Measurements from ENCODE around the gene FAM13C.
A peak's percentile ranks its signal among the peaks of the same experiment; 100 is the strongest.

Gene FAM13C

GRCh38 chr10:59362959-59363381 is 621 bp upstream of the FAM13C start:
- H3K9ac ChIP-seq (ENCODE audit: low read depth, low read length): no peak overlapping the region
- H3K27ac ChIP-seq (ENCODE audit: low read depth, low read length): peak overlapping the region; percentile 39
- H3K9me3 ChIP-seq (ENCODE audit: control insufficient read depth, insufficient read depth, low read length): no peaks in the 10 kb centered on the region
- no peaks in the 10 kb centered on the region for H3K36me3 ChIP-seq (ENCODE audit: control insufficient read depth, insufficient read depth, low read length)
- peaks cover 46% of the 10 kb centered on the region for H3K27me3 ChIP-seq (ENCODE audit: control insufficient read depth, insufficient read depth, low read length)
- H3K4me3 ChIP-seq (ENCODE audit: low read depth, low read length): peak overlapping the region; percentile 71
- H3K4me1 ChIP-seq (ENCODE audit: control insufficient read depth, insufficient read depth, low read length): peaks cover 10% of the 10 kb centered on the region

- Histone ChIP-seq H3K9me3 (ENCODE audit: control insufficient read depth, insufficient read depth, low read length) (no peaks in the 10 kb centered on the region), H3K9ac (ENCODE audit: low read depth, low read length) (0 out of 2 replicates have a peak overlapping the region, but pooled peaks have one; percentile 66), H3K4me1 (ENCODE audit: control insufficient read depth, insufficient read depth, low read length) (peaks cover 10% of the 10 kb centered on the region), H3K36me3 (ENCODE audit: control insufficient read depth, insufficient read depth, low read length) (no peaks in the 10 kb centered on the region), H3K27ac (ENCODE audit: low read depth, low read length) (peak overlapping the region; percentile 39), H3K4me3 (ENCODE audit: low read depth, low read length) (peak overlapping the region; percentile 71), H3K27me3 (ENCODE audit: control insufficient read depth, insufficient read depth, low read length) (peaks cover 46% of the 10 kb centered on the region)
Measured at GRCh38 chr10:59361663-59362143, 646 bp downstream of the FAM13C start.

GRCh38 chr10:59360605-59361405 is 1.5 kb downstream of the FAM13C start:
- no peak overlapping the region for H3K4me3 ChIP-seq (ENCODE audit: low read depth, low read length)

GRCh38 chr10:59358576-59358975 is 3.8 kb downstream of the FAM13C start:
- Histone ChIP-seq H3K4me3 (ENCODE audit: low read depth, low read length) (no peak overlapping the region), H3K9ac (ENCODE audit: low read depth, low read length) (no peak overlapping the region), H3K9me3 (ENCODE audit: control insufficient read depth, insufficient read depth, low read length) (no peaks in the 10 kb centered on the region), H3K27ac (ENCODE audit: low read depth, low read length) (no peak overlapping the region), H3K4me1 (ENCODE audit: control insufficient read depth, insufficient read depth, low read length) (peaks cover 8% of the 10 kb centered on the region), H3K27me3 (ENCODE audit: control insufficient read depth, insufficient read depth, low read length) (peaks cover 31% of the 10 kb centered on the region), H3K36me3 (ENCODE audit: control insufficient read depth, insufficient read depth, low read length) (no peaks in the 10 kb centered on the region)

More at GRCh38 chr10:59360605-59361405, 1.5 kb downstream of the FAM13C start:
- Histone ChIP-seq H3K36me3 (ENCODE audit: control insufficient read depth, insufficient read depth, low read length) (no peaks in the 10 kb centered on the region), H3K27me3 (ENCODE audit: control insufficient read depth, insufficient read depth, low read length) (peaks cover 46% of the 10 kb centered on the region), H3K4me1 (ENCODE audit: control insufficient read depth, insufficient read depth, low read length) (peaks cover 10% of the 10 kb centered on the region), H3K9ac (ENCODE audit: low read depth, low read length) (no peak overlapping the region), H3K27ac (ENCODE audit: low read depth, low read length) (no peak overlapping the region), H3K9me3 (ENCODE audit: control insufficient read depth, insufficient read depth, low read length) (no peaks in the 10 kb centered on the region)

GRCh38 chr10:59354434-59354833 is 7.9 kb downstream of the FAM13C start:
- H3K9me3 ChIP-seq (ENCODE audit: control insufficient read depth, insufficient read depth, low read length): no peaks in the 10 kb centered on the region
- no peak overlapping the region for H3K27ac ChIP-seq (ENCODE audit: low read depth, low read length)
- no peaks in the 10 kb centered on the region for H3K27me3 ChIP-seq (ENCODE audit: control insufficient read depth, insufficient read depth, low read length)
- H3K4me3 ChIP-seq (ENCODE audit: low read depth, low read length): no peak overlapping the region
- H3K36me3 ChIP-seq (ENCODE audit: control insufficient read depth, insufficient read depth, low read length): no peaks in the 10 kb centered on the region
- H3K9ac ChIP-seq (ENCODE audit: low read depth, low read length): no peak overlapping the region
- H3K4me1 ChIP-seq (ENCODE audit: control insufficient read depth, insufficient read depth, low read length): no peaks in the 10 kb centered on the region

GRCh38 chr10:59350558-59350957 is 11.8 kb downstream of the FAM13C start:
- H3K36me3 ChIP-seq (ENCODE audit: control insufficient read depth, insufficient read depth, low read length): no peaks in the 10 kb centered on the region

GRCh38 chr10:59346321-59346720 is 16.0 kb downstream of the FAM13C start:
- no peaks in the 10 kb centered on the region for H3K27me3 ChIP-seq (ENCODE audit: control insufficient read depth, insufficient read depth, low read length)
- H3K27ac ChIP-seq (ENCODE audit: low read depth, low read length): no peak overlapping the region
- H3K9me3 ChIP-seq (ENCODE audit: control insufficient read depth, insufficient read depth, low read length): no peaks in the 10 kb centered on the region
- H3K4me1 ChIP-seq (ENCODE audit: control insufficient read depth, insufficient read depth, low read length): no peaks in the 10 kb centered on the region
- H3K9ac ChIP-seq (ENCODE audit: low read depth, low read length): no peak overlapping the region
- no peaks in the 10 kb centered on the region for H3K36me3 ChIP-seq (ENCODE audit: control insufficient read depth, insufficient read depth, low read length)
- H3K4me3 ChIP-seq (ENCODE audit: low read depth, low read length): no peak overlapping the region

More at GRCh38 chr10:59350558-59350957, 11.8 kb downstream of the FAM13C start:
- no peaks in the 10 kb centered on the region for H3K9me3 ChIP-seq (ENCODE audit: control insufficient read depth, insufficient read depth, low read length)
- no peak overlapping the region for H3K9ac ChIP-seq (ENCODE audit: low read depth, low read length)
- no peak overlapping the region for H3K27ac ChIP-seq (ENCODE audit: low read depth, low read length)
- no peaks in the 10 kb centered on the region for H3K4me1 ChIP-seq (ENCODE audit: control insufficient read depth, insufficient read depth, low read length)
- H3K27me3 ChIP-seq (ENCODE audit: control insufficient read depth, insufficient read depth, low read length): no peaks in the 10 kb centered on the region
- no peak overlapping the region for H3K4me3 ChIP-seq (ENCODE audit: low read depth, low read length)

GRCh38 chr10:59342723-59343122 is 19.6 kb downstream of the FAM13C start:
- H3K4me1 ChIP-seq (ENCODE audit: control insufficient read depth, insufficient read depth, low read length): no peaks in the 10 kb centered on the region
- H3K36me3 ChIP-seq (ENCODE audit: control insufficient read depth, insufficient read depth, low read length): no peaks in the 10 kb centered on the region
- H3K9ac ChIP-seq (ENCODE audit: low read depth, low read length): no peak overlapping the region
- no peaks in the 10 kb centered on the region for H3K9me3 ChIP-seq (ENCODE audit: control insufficient read depth, insufficient read depth, low read length)
- H3K27ac ChIP-seq (ENCODE audit: low read depth, low read length): no peak overlapping the region
- H3K4me3 ChIP-seq (ENCODE audit: low read depth, low read length): no peak overlapping the region
- H3K27me3 ChIP-seq (ENCODE audit: control insufficient read depth, insufficient read depth, low read length): peaks cover 28% of the 10 kb centered on the region

- Histone ChIP-seq H3K9ac (ENCODE audit: low read depth, low read length) (no peak overlapping the region), H3K27me3 (ENCODE audit: control insufficient read depth, insufficient read depth, low read length) (peaks cover 33% of the 10 kb centered on the region), H3K9me3 (ENCODE audit: control insufficient read depth, insufficient read depth, low read length) (no peaks in the 10 kb centered on the region), H3K36me3 (ENCODE audit: control insufficient read depth, insufficient read depth, low read length) (no peaks in the 10 kb centered on the region), H3K4me3 (ENCODE audit: low read depth, low read length) (no peak overlapping the region), H3K4me1 (ENCODE audit: control insufficient read depth, insufficient read depth, low read length) (no peaks in the 10 kb centered on the region), H3K27ac (ENCODE audit: low read depth, low read length) (no peak overlapping the region)
Measured at GRCh38 chr10:59342000-59342399, 20.3 kb downstream of the FAM13C start.

GRCh38 chr10:59340285-59340684 is 22.1 kb downstream of the FAM13C start:
- no peaks in the 10 kb centered on the region for H3K36me3 ChIP-seq (ENCODE audit: control insufficient read depth, insufficient read depth, low read length)
- no peak overlapping the region for H3K27ac ChIP-seq (ENCODE audit: low read depth, low read length)
- no peak overlapping the region for H3K4me3 ChIP-seq (ENCODE audit: low read depth, low read length)
- peaks cover 50% of the 10 kb centered on the region for H3K27me3 ChIP-seq (ENCODE audit: control insufficient read depth, insufficient read depth, low read length)
- no peak overlapping the region for H3K9ac ChIP-seq (ENCODE audit: low read depth, low read length)
- H3K4me1 ChIP-seq (ENCODE audit: control insufficient read depth, insufficient read depth, low read length): no peaks in the 10 kb centered on the region
- H3K9me3 ChIP-seq (ENCODE audit: control insufficient read depth, insufficient read depth, low read length): no peaks in the 10 kb centered on the region

GRCh38 chr10:59339351-59339750 is 23.0 kb downstream of the FAM13C start:
- H3K27me3 ChIP-seq (ENCODE audit: control insufficient read depth, insufficient read depth, low read length): peaks cover 57% of the 10 kb centered on the region
- no peak overlapping the region for H3K4me3 ChIP-seq (ENCODE audit: low read depth, low read length)
- H3K4me1 ChIP-seq (ENCODE audit: control insufficient read depth, insufficient read depth, low read length): no peaks in the 10 kb centered on the region
- H3K9me3 ChIP-seq (ENCODE audit: control insufficient read depth, insufficient read depth, low read length): no peaks in the 10 kb centered on the region
- H3K36me3 ChIP-seq (ENCODE audit: control insufficient read depth, insufficient read depth, low read length): no peaks in the 10 kb centered on the region
- no peak overlapping the region for H3K9ac ChIP-seq (ENCODE audit: low read depth, low read length)
- H3K27ac ChIP-seq (ENCODE audit: low read depth, low read length): no peak overlapping the region
